HG02981 (cell line): ENCODE measurements around the gene NIPSNAP3A.

ENCODE experiments used
- ATAC-seq: cut with Tn5 transposase; IDR thresholded peaks from one replicate; pipeline ENCODE4 v1.9.1; 2021; ENCODE audit warnings: mild to moderate bottlenecking, moderate library complexity; ENCODE audit not compliant: unreplicated experiment

NIPSNAP3A gene

DNA sequence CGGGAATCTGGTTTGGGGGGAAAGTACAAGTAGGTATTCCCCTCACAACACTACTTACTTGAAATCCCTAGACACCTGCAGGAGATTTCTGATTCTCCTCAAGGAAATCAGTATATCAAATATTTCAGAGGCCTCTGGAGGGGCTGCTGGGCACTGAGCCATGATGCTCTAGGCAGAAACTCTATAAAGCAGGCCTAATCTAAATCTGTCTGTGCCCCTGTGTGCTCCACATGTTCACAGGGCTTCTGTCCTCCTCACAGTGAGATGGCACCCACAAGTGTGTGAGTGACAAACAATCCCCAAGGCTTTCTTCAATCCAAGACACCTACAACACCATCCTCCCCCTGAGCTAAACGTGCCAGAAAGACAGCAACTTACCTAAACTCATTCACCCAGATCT, 55.4 kb downstream of the NIPSNAP3A start:
- ATAC-seq, result no peak

DNA sequence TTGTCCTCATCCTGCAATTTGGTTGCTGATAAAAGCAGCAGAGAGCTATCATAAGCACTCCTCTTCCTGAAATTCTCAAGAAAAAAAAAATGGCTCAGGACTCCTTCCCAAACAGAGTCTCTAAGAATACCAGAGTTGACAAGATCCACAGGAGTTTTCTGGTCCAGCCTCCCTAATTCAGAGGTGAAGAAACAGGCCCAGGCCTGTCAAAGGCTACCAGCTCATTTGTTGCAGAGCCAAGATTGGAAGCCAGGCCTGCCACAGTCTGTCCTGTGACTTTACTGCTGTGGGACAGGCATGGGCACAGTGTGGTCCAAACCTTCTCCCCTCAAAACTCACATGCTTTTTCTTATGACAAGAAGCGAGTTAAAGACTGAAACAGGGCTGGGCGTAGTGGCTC, 58.0 kb downstream of the NIPSNAP3A start:
- ATAC-seq, result no peak

DNA sequence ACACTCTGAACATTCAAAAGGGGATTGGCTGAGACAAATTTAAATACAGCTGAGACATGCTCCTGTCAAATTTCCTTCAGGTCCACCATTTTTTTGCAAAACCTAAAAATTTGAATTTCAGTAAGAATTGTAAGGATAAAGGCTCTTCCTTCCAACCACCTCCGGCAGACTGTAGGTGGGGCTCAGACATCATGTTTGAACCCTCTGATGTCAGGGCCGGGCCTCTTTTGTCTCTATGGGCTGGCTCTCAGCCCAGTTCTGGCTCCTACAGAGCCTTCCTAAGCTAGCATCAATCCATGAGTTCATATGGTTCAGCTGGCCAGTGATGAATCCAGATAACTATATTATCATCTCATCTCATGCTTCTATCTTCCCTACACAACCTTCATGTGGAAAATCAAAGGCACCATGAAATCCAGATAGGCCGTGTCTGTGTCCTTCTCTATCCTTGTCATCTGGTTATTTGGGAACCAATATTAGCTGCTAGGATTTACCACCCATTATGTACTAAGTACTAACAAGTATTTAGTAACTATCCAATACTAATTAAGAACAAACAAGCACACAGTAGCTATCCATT, 60.6 kb downstream of the NIPSNAP3A start:
- no peak for ATAC-seq
